SU-DHL-6 (cell line): Measurements from ENCODE around the gene CHRNA7.

Experiments
- EZH2phosphoT487 ChIP-seq: fragments of 200-600 bp; sonication (generic), shearing (Covaris generic); conservative IDR thresholded peaks from 2 replicates; pipeline ENCODE4 v1.6.1; 2018; ENCODE audit warnings: mild to moderate bottlenecking, antibody characterized with exemption, low read length, moderate library complexity, mixed read lengths
- TF ChIP-seq, protein P1 (sequence below): fragments of 200-600 bp; sonication (generic); IDR thresholded peaks from one replicate; pipeline ENCODE4 v1.5.1; 2017; ENCODE audit warnings: antibody characterized with exemption, mild to moderate bottlenecking, low read length, moderate library complexity; ENCODE audit not compliant: insufficient read depth, poor library complexity, severe bottlenecking

DNA sequence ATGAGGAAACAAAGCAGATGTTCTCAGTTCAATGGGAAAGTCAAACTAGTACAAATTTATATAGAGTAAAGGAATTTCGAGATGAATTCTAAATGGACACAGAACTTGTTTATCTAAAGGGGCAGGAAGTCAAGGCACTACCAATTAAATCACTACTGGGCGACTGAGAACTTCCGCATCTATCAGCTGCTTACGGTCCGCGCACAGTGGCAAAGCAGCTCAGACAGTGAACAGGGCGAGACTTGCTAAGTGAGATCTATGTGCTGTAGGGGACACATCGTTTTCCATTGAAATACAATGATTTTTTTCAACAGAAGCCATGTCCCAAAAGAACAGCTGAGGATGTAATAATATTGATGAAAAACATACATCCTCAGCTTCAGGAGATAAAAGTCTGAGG, 105.0 kb downstream of the CHRNA7 start:
- TF ChIP-seq, protein P1, sequence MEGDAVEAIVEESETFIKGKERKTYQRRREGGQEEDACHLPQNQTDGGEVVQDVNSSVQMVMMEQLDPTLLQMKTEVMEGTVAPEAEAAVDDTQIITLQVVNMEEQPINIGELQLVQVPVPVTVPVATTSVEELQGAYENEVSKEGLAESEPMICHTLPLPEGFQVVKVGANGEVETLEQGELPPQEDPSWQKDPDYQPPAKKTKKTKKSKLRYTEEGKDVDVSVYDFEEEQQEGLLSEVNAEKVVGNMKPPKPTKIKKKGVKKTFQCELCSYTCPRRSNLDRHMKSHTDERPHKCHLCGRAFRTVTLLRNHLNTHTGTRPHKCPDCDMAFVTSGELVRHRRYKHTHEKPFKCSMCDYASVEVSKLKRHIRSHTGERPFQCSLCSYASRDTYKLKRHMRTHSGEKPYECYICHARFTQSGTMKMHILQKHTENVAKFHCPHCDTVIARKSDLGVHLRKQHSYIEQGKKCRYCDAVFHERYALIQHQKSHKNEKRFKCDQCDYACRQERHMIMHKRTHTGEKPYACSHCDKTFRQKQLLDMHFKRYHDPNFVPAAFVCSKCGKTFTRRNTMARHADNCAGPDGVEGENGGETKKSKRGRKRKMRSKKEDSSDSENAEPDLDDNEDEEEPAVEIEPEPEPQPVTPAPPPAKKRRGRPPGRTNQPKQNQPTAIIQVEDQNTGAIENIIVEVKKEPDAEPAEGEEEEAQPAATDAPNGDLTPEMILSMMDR = no peak
- no peak for TF ChIP-seq EZH2phosphoT487
